Measurements from ENCODE around the gene ZNF423.

ZNF423 gene

DNA sequence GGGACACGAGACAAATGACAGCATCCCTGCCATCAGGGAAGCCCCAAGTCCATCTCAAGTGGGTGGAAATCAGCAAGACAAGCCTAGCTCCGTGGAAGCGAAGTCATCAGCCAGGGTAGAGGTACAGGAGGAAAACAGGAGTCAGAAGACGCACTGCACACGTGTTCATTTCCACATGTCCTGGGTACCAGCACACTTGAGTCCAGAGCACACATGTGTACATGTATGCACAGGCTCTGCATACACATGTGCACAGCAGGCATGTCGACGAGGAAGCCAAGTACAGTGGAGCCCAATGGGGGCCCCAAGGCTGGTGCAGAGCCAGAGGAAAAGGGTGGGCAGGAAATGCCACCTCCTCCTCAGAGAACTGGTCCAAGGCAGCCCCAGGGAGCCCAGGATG is 75.9 kb downstream of the ZNF423 start:
- H3K4me3 ChIP-seq: no peak overlapping the region
- no peaks in the 10 kb centered on the region for H3K27me3 ChIP-seq
- H4K20me1 ChIP-seq: peaks cover 27% of the 10 kb centered on the region
- H3K9me3 ChIP-seq: peaks cover 2% of the 10 kb centered on the region; the same call in 1 of the 2 replicates
- no peaks in the 10 kb centered on the region; the same call in 1 of the 2 replicates for H3K36me3 ChIP-seq
- no peak for TF ChIP-seq Cebpa-rat (IDR thresholded peaks at IDR 0.05)
- peaks cover 64% of the 10 kb centered on the region for H3K4me1 ChIP-seq
- peak overlapping the region; percentile 51 for H3K4me2 ChIP-seq
- peak overlapping the region; percentile 34; the same call in 1 of the 2 replicates for H3K27ac ChIP-seq
- H3K9ac ChIP-seq: no peak overlapping the region

DNA sequence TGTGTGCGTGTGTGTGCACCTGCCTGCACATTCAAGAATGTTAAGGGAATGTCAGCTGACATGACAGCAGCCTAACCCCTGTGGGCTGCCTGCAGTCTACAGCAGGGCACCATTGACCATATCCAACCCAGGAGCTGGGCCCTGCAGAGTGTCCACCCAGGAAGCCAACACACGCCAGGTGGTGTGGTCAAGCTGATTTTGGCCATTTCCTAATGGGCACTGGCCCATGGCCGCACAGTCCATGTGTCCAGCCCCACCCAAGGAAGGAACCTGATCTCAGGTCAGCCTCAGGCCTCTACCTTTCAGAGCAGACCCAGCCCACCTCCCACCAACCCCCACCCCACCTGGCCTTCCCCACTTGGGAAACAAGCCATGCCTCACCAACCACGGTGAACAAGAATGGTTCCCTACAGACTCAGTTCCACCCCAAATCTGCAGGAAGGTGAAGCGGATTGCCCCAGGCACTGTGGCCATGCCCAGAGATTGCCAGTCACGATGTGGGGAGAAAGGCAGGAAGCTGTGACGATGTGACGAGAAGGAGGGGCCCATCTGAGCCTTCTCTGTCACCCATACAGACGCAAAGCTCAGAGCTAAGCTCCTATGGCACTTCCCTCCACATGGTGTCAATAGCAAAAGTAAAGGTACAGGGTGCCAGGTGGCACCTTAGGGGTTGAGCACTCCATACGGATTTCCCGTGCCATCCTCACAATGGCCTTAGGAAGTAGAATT is 77.5 kb downstream of the ZNF423 start:
- H3K27ac ChIP-seq: no peak overlapping the region; the same call in 1 of the 2 replicates
- H3K4me1 ChIP-seq: peaks cover 76% of the 10 kb centered on the region
- H4K20me1 ChIP-seq: peaks cover 27% of the 10 kb centered on the region
- peak overlapping the region; percentile 44; the same call in 1 of the 2 replicates for H3K4me2 ChIP-seq
- H3K9ac ChIP-seq: no peak overlapping the region
- H3K27me3 ChIP-seq: no peaks in the 10 kb centered on the region
- H3K4me3 ChIP-seq: no peak overlapping the region
- no peaks in the 10 kb centered on the region for H3K9me3 ChIP-seq
- TF ChIP-seq Cebpa-rat (IDR thresholded peaks at IDR 0.05): no peak
- no peaks in the 10 kb centered on the region; the same call in 1 of the 2 replicates for H3K36me3 ChIP-seq

DNA sequence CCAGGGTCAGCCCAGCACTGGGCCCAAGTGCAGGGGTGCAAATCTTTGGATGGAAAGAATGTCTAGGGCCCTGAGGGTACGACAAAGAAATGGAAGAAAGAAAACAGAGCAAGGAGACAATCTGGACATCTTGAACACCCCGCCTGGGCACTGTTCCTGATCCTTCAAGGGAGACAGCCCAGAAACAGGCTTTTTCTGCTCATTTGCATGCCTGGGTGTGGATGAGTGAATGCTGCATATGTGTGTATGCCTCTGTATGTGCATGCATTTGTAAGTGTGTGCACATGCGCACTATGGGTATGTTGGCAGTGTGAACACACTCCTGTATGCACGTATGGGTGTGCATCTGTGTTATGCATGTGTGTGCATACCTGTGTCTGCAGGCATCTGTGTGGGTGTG is 79.2 kb downstream of the ZNF423 start:
- Histone ChIP-seq H3K9ac (peak overlapping the region; percentile 48; the same call in 1 of the 2 replicates), H4K20me1 (peaks cover 27% of the 10 kb centered on the region), H3K27ac (peak overlapping the region; percentile 82), H3K9me3 (no peaks in the 10 kb centered on the region), H3K4me1 (peaks cover 68% of the 10 kb centered on the region), H3K4me3 (no peak overlapping the region), H3K36me3 (no peaks in the 10 kb centered on the region; the same call in 1 of the 2 replicates), H3K4me2 (peak overlapping the region; percentile 74), H3K27me3 (no peaks in the 10 kb centered on the region)
- no peak for TF ChIP-seq Cebpa-rat (IDR thresholded peaks at IDR 0.05)

DNA sequence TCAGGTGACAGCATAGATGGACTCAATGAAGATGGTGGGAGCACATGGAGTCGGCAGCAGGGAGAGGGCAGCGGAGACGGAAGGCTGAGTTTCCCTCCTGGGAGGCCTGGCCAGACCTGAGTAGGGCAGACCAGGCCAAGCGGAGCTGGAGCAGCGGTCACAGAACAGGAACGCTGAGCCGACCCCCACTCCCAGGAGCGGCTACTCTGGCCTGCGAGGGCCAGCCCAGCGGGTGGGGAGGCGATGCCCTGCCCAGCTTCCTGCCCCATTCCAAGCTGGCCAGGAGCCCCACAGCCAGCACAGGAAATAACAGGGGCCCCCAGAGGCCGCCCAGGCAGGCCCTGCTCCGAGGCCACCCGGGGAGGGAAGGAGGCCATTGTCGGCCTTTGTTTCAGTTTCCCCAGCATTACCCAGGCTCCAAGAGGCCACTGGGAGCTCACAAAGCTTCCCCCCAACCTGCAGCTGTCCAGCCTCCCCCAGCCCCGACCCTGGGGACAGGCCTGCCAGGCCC is 79.8 kb downstream of the ZNF423 start:
- no peak for TF ChIP-seq Cebpa-rat (IDR thresholded peaks at IDR 0.05)
- H3K36me3 ChIP-seq: no peaks in the 10 kb centered on the region; the same call in 1 of the 2 replicates
- peak overlapping the region; percentile 74 for H3K4me2 ChIP-seq
- peak overlapping the region; percentile 48; the same call in 1 of the 2 replicates for H3K9ac ChIP-seq
- H3K27me3 ChIP-seq: no peaks in the 10 kb centered on the region
- peak overlapping the region; percentile 82 for H3K27ac ChIP-seq
- no peak overlapping the region for H3K4me3 ChIP-seq
- H4K20me1 ChIP-seq: peaks cover 27% of the 10 kb centered on the region
- H3K4me1 ChIP-seq: peaks cover 67% of the 10 kb centered on the region
- no peaks in the 10 kb centered on the region for H3K9me3 ChIP-seq

DNA sequence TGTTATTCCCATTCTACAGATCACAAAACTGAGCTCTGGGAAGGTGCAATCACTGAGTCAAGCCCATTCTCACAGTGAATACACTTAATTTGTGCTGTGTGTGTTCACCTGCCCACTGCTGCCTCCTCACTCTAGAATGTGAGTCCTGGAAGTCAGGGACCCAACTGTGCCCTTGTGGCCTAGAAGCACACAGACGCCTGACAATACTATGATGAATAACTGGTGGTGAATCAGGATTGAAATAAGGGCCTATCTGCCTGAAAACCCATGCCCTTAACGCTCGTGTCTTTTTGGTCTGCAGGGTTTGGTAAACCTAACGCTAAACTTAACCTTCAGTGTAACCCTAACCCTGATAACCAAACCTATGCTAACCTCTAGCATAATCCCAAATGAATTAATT is 80.3 kb downstream of the ZNF423 start:
- peak overlapping the region; percentile 82 for H3K27ac ChIP-seq

DNA sequence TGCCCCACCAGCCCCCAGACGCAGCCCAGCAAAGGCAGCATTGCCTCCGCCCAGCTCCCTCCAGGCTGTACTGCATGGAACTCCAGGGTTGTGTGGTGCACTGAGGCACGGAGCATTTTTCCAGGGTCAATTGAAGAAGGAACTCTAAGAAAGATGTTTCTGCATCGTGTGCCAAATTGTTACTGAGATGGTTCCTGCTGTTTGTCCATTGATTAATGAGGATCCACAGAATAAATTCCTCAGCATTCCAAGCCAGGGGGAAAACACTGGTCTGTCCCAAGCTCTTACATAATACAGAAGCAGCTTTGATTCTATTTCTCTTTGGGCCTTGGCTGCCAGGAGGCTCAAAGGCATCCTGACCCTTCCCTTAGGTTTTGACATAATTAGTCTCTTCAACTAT is 80.9 kb downstream of the ZNF423 start:
- Histone ChIP-seq H3K27ac (no peak overlapping the region), H3K9ac (no peak overlapping the region), H3K9me3 (no peaks in the 10 kb centered on the region), H4K20me1 (peaks cover 20% of the 10 kb centered on the region), H3K27me3 (no peaks in the 10 kb centered on the region), H3K4me3 (no peak overlapping the region), H3K4me2 (no peak overlapping the region), H3K4me1 (peaks cover 55% of the 10 kb centered on the region), H3K36me3 (no peaks in the 10 kb centered on the region; the same call in 1 of the 2 replicates)
- no peak for TF ChIP-seq Cebpa-rat (IDR thresholded peaks at IDR 0.05)

More for the DNA sequence above, 80.3 kb downstream of the ZNF423 start:
- Histone ChIP-seq H3K36me3 (no peaks in the 10 kb centered on the region; the same call in 1 of the 2 replicates), H3K27me3 (no peaks in the 10 kb centered on the region), H3K9ac (no peak overlapping the region), H3K9me3 (no peaks in the 10 kb centered on the region), H4K20me1 (peaks cover 26% of the 10 kb centered on the region), H3K4me3 (no peak overlapping the region), H3K4me2 (peak overlapping the region; percentile 74), H3K4me1 (peaks cover 61% of the 10 kb centered on the region)
- no peak for TF ChIP-seq Cebpa-rat (IDR thresholded peaks at IDR 0.05)

DNA sequence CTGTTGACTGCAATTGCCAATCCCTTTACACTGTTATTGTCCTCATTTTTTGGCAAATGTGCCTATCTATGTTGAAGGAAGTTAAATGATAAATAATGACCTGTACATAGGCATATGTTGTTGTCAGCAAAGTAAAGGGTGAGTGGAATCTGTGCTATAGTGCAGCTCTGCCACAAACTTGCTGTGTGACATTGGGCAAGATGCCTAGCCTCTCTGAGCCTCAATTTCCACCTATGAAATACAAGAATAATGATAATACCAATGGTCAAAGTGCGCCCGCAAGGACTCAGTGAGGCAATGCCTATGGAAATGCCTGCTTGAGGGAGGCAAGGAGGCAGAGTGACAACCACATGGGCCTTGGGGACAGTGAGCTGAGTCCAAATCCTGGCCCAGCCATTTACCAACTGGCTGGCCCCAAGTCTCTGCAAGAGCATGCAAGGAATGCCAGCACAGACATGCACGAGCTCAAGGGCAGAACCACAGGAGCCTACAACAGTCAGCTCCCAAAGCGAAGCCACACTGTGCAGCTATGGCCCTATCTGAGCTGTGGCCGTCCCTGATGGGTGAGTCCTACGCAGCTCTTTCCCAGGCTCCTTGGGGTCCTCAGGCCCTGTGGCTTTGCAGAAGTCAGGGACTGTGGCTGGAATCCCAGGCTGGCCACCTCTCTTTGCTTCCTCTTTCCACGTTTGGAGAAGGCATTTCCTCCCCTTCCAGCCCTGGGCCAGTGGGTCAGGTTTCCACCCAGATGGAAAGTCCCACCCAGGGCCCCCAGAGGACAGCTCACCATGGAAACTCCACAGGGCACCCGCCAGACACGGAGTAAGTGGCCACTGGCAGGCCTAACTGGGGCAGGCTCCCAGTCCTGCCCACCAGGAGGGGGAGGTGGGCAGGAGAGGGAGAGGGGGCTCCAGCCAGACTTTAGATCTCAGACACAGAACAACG is 82.1 kb downstream of the ZNF423 start:
- H3K27ac ChIP-seq: 0 out of 2 replicates have a peak overlapping the region, but pooled peaks have one; percentile 18
- H3K27me3 ChIP-seq: no peaks in the 10 kb centered on the region
- no peak overlapping the region for H3K4me3 ChIP-seq
- no peak for TF ChIP-seq Cebpa-rat (IDR thresholded peaks at IDR 0.05)
- no peaks in the 10 kb centered on the region; the same call in 1 of the 2 replicates for H3K36me3 ChIP-seq
- H3K9me3 ChIP-seq: no peaks in the 10 kb centered on the region
- peaks cover 11% of the 10 kb centered on the region for H4K20me1 ChIP-seq
- peaks cover 43% of the 10 kb centered on the region for H3K4me1 ChIP-seq
- H3K4me2 ChIP-seq: peak overlapping the region; percentile 7; the same call in 1 of the 2 replicates
- H3K9ac ChIP-seq: no peak overlapping the region

DNA sequence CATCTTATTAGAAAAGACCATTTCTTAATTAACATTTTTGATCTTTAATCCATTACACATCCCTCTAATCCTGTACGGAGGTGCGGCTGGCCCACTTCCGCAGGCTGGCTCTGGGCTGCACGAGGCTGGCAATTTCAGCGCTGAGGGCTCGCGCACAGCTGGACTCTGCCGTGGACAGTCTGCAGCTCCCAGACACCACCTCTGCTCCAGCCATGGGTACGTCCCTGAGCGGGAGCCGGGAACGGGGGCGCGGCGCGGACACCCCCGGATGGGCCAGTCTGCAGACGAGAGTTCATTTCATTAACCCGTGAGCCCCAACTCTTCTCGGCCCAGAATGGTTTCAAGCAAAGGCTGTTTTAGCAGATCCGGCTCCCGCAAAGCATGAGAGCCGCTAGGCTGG is 87.9 kb downstream of the ZNF423 start:
- Histone ChIP-seq H3K4me3 (no peak overlapping the region), H3K27ac (no peak overlapping the region), H3K9me3 (no peaks in the 10 kb centered on the region), H3K4me1 (no peaks in the 10 kb centered on the region), H3K9ac (0 out of 2 replicates have a peak overlapping the region, but pooled peaks have one; percentile 19), H3K27me3 (no peaks in the 10 kb centered on the region), H4K20me1 (0 out of 2 replicates have a peak, but pooled peaks cover 4% of the 10 kb centered on the region), H3K4me2 (no peak overlapping the region), H3K36me3 (peaks cover 5% of the 10 kb centered on the region; the same call in 1 of the 2 replicates)
- TF ChIP-seq Cebpa-rat (IDR thresholded peaks at IDR 0.05): no peak

DNA sequence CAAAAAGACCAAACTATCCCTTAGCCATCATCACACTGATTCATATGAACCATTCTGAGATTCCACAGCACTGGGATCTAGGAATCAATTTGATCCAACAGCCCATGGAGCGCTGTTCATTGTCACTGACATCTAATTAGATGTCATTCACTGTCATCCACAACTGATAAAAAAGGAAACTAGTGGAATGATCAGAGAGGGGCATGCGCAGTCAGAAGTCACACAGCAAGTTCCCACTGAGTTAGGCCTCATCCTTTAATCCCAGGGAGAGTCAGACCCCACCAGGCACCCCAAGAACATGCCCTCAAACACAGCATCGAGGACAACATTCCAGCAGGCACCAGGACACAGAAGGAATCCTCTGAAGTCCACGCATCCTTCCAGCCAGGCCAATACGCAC is 88.5 kb downstream of the ZNF423 start:
- Histone ChIP-seq H3K9ac (no peak overlapping the region), H3K4me3 (no peak overlapping the region), H3K4me2 (no peak overlapping the region), H3K27me3 (no peaks in the 10 kb centered on the region), H4K20me1 (0 out of 2 replicates have a peak, but pooled peaks cover 4% of the 10 kb centered on the region), H3K9me3 (no peaks in the 10 kb centered on the region), H3K27ac (no peak overlapping the region), H3K4me1 (no peaks in the 10 kb centered on the region), H3K36me3 (peaks cover 5% of the 10 kb centered on the region; the same call in 1 of the 2 replicates)
- TF ChIP-seq Cebpa-rat (IDR thresholded peaks at IDR 0.05): no peak

Data from BLaER1 (cell line).